ENCODE results near the gene ZFP90.
"Not testable (repeated sequence)": the region's sequence is repeated elsewhere in the genome, so short reads cannot be mapped to it uniquely, and the experiment has no call there.

Gene ZFP90

DNA sequence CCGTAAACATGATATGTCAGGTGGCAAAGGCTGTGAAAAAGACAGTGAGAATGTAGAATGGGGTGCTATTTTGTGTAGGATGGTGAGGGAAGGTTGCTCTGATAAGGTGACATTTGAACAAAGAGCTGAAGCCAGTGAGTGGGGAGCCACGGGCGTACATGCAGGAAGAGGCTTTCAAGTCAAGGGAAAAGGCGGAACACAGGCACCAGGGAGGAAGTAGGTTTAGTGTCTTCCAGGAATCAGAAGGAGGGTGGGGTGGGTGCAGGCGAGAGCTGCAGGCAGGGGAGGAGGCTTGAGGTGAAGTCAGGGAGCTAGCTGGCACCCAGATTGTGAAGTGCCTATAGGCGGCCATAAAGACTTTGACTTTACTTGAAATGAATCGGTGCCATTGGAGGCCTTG lies 14.1 kb downstream of the ZFP90 start:
- DNase-seq (ENCODE audit: low read depth) = no peak
- TF ChIP-seq POLR2A (IDR thresholded peaks at IDR 0.05; ENCODE audit: extremely low read depth, insufficient read length) (no peak), MYC (IDR thresholded peaks at IDR 0.05; ENCODE audit: low read depth, low read length) (no peak)
- TF ChIP-seq, protein P1, sequence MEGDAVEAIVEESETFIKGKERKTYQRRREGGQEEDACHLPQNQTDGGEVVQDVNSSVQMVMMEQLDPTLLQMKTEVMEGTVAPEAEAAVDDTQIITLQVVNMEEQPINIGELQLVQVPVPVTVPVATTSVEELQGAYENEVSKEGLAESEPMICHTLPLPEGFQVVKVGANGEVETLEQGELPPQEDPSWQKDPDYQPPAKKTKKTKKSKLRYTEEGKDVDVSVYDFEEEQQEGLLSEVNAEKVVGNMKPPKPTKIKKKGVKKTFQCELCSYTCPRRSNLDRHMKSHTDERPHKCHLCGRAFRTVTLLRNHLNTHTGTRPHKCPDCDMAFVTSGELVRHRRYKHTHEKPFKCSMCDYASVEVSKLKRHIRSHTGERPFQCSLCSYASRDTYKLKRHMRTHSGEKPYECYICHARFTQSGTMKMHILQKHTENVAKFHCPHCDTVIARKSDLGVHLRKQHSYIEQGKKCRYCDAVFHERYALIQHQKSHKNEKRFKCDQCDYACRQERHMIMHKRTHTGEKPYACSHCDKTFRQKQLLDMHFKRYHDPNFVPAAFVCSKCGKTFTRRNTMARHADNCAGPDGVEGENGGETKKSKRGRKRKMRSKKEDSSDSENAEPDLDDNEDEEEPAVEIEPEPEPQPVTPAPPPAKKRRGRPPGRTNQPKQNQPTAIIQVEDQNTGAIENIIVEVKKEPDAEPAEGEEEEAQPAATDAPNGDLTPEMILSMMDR (IDR thresholded peaks at IDR 0.05; ENCODE audit: low read depth, low read length) = no peak
- TF ChIP-seq, protein P2, sequence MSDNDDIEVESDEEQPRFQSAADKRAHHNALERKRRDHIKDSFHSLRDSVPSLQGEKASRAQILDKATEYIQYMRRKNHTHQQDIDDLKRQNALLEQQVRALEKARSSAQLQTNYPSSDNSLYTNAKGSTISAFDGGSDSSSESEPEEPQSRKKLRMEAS (IDR thresholded peaks at IDR 0.05; ENCODE audit: low read depth, low read length) = no peak
- no peak overlapping the region for H3K4me3 ChIP-seq (ENCODE audit: low read depth, low read length)

DNA sequence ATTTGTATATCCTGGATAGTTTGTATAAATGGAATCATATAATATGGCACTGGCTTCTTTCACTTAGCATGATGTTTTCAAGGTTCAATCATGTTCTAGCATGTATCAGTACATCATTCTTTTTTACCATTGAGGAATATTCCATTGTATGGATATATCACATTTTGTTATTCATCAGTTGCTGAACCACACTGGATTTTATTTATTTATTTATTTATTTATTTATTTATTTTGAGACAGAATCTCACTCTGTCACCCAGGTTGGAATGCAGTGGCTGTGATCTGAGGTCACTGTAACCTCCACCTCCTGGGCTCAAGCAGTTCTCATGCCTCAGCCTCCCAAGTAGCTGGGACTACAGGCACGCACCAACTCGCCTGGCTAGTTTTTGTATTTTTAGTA lies 21.2 kb downstream of the ZFP90 start:
- DNase-seq (ENCODE audit: low read depth); H3K4me3 ChIP-seq (ENCODE audit: low read depth, low read length): not testable (repeated sequence)

DNA sequence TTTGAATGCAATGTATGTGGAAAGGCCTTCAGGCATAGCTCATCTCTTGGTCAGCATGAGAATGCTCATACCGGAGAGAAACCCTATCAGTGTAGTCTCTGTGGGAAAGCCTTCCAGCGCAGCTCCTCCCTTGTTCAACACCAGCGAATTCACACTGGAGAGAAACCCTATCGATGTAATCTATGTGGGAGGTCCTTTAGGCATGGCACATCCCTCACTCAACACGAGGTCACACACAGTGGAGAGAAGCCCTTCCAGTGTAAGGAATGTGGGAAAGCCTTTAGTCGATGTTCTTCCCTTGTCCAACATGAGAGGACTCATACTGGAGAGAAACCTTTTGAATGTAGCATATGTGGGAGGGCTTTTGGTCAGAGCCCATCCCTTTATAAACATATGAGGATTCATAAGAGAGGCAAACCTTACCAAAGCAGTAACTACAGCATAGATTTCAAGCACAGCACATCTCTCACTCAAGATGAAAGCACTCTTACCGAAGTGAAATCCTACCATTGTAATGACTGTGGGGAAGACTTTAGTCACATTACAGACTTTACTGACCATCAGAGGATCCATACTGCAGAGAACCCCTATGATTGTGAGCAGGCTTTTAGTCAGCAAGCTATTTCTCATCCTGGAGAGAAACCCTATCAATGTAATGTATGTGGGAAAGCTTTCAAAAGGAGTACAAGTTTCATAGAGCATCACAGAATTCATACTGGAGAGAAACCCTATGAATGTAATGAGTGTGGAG lies 24.7 kb downstream of the ZFP90 start:
- no peak for TF ChIP-seq MYC (IDR thresholded peaks at IDR 0.05; ENCODE audit: low read depth, low read length)
- TF ChIP-seq, protein P2 (IDR thresholded peaks at IDR 0.05; ENCODE audit: low read depth, low read length) = no peak
- TF ChIP-seq, protein P1 (IDR thresholded peaks at IDR 0.05; ENCODE audit: low read depth, low read length) = no peak
- no peak for TF ChIP-seq POLR2A (IDR thresholded peaks at IDR 0.05; ENCODE audit: extremely low read depth, insufficient read length)
- peak; percentile 4 for DNase-seq (ENCODE audit: low read depth)
- H3K4me3 ChIP-seq (ENCODE audit: low read depth, low read length) = no peak overlapping the region

DNA sequence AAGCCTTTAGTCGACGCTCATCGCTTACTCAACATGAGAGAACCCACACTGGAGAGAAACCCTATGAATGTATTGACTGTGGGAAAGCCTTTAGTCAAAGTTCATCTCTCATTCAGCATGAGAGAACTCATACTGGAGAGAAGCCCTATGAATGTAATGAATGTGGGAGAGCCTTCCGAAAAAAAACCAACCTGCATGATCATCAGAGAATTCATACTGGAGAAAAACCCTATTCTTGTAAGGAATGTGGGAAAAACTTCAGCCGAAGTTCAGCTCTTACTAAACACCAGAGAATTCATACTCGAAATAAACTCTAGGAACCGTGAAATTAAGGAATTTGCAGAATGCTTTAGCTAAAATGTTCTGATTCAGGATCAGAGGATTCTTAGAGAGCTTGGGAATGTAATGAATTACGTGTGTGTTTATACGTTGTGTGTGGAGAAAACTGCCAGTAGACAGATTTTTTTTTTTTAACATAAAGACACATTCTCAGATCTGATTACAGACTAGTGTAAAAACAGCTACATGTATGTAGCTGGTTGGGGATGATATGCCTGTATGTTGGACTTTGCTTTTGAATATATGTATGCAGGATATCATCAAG lies 25.4 kb downstream of the ZFP90 start:
- TF ChIP-seq MYC (IDR thresholded peaks at IDR 0.05; ENCODE audit: low read depth, low read length) (no peak), POLR2A (IDR thresholded peaks at IDR 0.05; ENCODE audit: extremely low read depth, insufficient read length) (no peak)
- TF ChIP-seq, protein P2 (IDR thresholded peaks at IDR 0.05; ENCODE audit: low read depth, low read length) = no peak
- TF ChIP-seq, protein P1 (IDR thresholded peaks at IDR 0.05; ENCODE audit: low read depth, low read length) = no peak
- H3K4me3 ChIP-seq (ENCODE audit: low read depth, low read length) = no peak overlapping the region
- DNase-seq (ENCODE audit: low read depth) = peak; percentile 14

DNA sequence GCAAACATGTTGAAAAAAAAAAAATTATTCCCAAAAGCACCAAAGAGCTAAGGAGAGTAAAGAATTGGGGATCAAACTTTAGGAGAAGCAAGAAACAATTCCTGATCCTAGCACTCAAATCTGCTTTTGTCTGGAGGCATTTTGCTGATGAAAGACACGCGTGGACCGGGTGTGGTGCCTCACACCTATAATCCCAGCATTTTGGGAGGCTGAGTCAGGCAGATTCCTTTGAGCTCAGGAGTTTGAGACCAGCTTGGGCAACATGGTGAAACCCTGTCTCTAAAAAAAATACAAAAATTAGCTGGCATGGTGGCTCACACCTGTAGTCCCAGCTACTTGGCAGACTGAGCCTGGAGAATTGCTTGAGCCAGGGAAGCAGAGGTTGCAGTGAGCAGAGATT lies 35.4 kb downstream of the ZFP90 start:
- TF ChIP-seq, protein P1 (IDR thresholded peaks at IDR 0.05; ENCODE audit: low read depth, low read length) = no peak
- TF ChIP-seq, protein P2 (IDR thresholded peaks at IDR 0.05; ENCODE audit: low read depth, low read length) = no peak
- TF ChIP-seq MYC (IDR thresholded peaks at IDR 0.05; ENCODE audit: low read depth, low read length) = no peak
- TF ChIP-seq POLR2A (IDR thresholded peaks at IDR 0.05; ENCODE audit: extremely low read depth, insufficient read length) = no peak
- H3K4me3 ChIP-seq (ENCODE audit: low read depth, low read length) = no peak overlapping the region
- no peak for DNase-seq (ENCODE audit: low read depth)

DNA sequence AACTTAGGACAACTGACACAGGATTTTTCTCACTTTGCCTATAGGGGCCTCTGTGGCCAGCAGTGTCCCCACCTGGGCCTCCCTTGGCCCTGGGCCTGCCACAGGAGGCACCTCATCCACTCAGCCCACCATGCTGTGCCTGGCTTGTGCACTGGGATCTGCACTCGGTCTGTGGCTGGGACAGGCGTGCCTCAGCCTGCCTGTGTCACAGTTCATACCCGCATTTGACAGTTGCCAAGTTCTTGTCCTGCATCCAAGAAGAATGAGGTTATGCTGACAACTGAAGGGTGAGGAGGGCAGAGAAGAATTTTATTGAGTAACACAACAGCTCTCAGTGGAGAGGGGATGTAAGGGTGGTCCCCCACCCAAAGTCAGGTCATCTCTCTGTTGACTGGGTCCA lies 36.0 kb downstream of the ZFP90 start:
- H3K4me3 ChIP-seq (ENCODE audit: low read depth, low read length) = no peak overlapping the region
- no peak for DNase-seq (ENCODE audit: low read depth)
- TF ChIP-seq MYC (IDR thresholded peaks at IDR 0.05; ENCODE audit: low read depth, low read length) = no peak
- no peak for TF ChIP-seq POLR2A (IDR thresholded peaks at IDR 0.05; ENCODE audit: extremely low read depth, insufficient read length)
- TF ChIP-seq, protein P2 (IDR thresholded peaks at IDR 0.05; ENCODE audit: low read depth, low read length) = no peak
- TF ChIP-seq, protein P1 (IDR thresholded peaks at IDR 0.05; ENCODE audit: low read depth, low read length) = no peak
